Osteocyte (in vitro differentiated cells): ENCODE data around the gene EMILIN1. TPM values are rescaled to one million over a fixed set of nuclear protein-coding genes. Genes with fewer than 3 reads are reported as not detected.
A peak's percentile ranks its signal among the peaks of the same experiment; 100 is the strongest.

ENCODE experiments used
- DNase-seq: peaks from one replicate; pipeline ENCODE4 v3.0.0; 2021; ENCODE audit warnings: mixed read lengths; ENCODE audit not compliant: unreplicated experiment; ENCODE audit errors: extremely low spot score
- H3K27ac Mint-ChIP-seq: one replicate; pipeline ENCODE4 v1.8.0; 2021; ENCODE audit warnings: mild to moderate bottlenecking, mixed read lengths; ENCODE audit not compliant: unreplicated experiment
- H3K27me3 Mint-ChIP-seq: one replicate; pipeline ENCODE4 v1.8.0; 2021; ENCODE audit warnings: mixed read lengths; ENCODE audit not compliant: unreplicated experiment
- H3K36me3 Mint-ChIP-seq: one replicate; pipeline ENCODE4 v1.8.0; 2021; ENCODE audit warnings: mixed read lengths; ENCODE audit not compliant: unreplicated experiment
- H3K4me1 Mint-ChIP-seq: one replicate; pipeline ENCODE4 v1.8.0; 2021; ENCODE audit warnings: mixed read lengths; ENCODE audit not compliant: unreplicated experiment
- H3K4me3 Mint-ChIP-seq: one replicate; pipeline ENCODE4 v1.8.0; 2021; ENCODE audit warnings: mild to moderate bottlenecking, moderate library complexity, mixed read lengths; ENCODE audit not compliant: unreplicated experiment
- H3K9me3 Mint-ChIP-seq: one replicate; pipeline ENCODE4 v1.8.0; 2021; ENCODE audit warnings: mixed read lengths; ENCODE audit not compliant: unreplicated experiment
- CTCF ChIP-seq: fragments of 200-600 bp; sonication (generic); IDR thresholded peaks from 2 replicates; pipeline ENCODE4 v1.5.0; 2021; ENCODE audit warnings: antibody characterized with exemption, mild to moderate bottlenecking, moderate library complexity
- total RNA-seq: library from RNA; stranded (reverse); gene quantifications from 2 replicates; pipeline ENCODE4 v1.2.1, GENCODE V29; 2021

Gene EMILIN1
- total RNA-seq, 1 donor from 2014 or later, result 206 TPM

GRCh38 chr2:27070653-27071276 is 7.7 kb upstream of the EMILIN1 start:
- DNase-seq, result no peak
- no peaks in the 10 kb centered on the region for H3K27me3 Mint-ChIP-seq
- H3K4me3 Mint-ChIP-seq, result peak overlapping the region; percentile 89
- no peak for TF ChIP-seq CTCF
- H3K36me3 Mint-ChIP-seq, result peaks cover 19% of the 10 kb centered on the region
- peak overlapping the region; percentile 91 for H3K27ac Mint-ChIP-seq
- no peaks in the 10 kb centered on the region for H3K9me3 Mint-ChIP-seq
- H3K4me1 Mint-ChIP-seq, result peaks cover 58% of the 10 kb centered on the region

- H3K4me1 Mint-ChIP-seq, result peaks cover 64% of the 10 kb centered on the region
- TF ChIP-seq CTCF, result peak; percentile 13
- no peaks in the 10 kb centered on the region for H3K27me3 Mint-ChIP-seq
- H3K9me3 Mint-ChIP-seq, result no peaks in the 10 kb centered on the region
- peaks cover 14% of the 10 kb centered on the region for H3K36me3 Mint-ChIP-seq
- DNase-seq, result peak; percentile 97
- peak within 1 kb of the TSS; percentile 89 for H3K4me3 Mint-ChIP-seq
- H3K27ac Mint-ChIP-seq, result peak within 1 kb of the TSS; percentile 99
These were observed 7.0 kb upstream of the EMILIN1 start, which contains the start of gene OST4 for GRCh38 chr2:27071277-27071989. Gene OST4, minus strand, starts transcription at chr2:27071654.

GRCh38 chr2:27071990-27072830 is 6.2 kb upstream of the EMILIN1 start:
- Mint-ChIP-seq H3K27me3 (no peaks in the 10 kb centered on the region), H3K9me3 (no peaks in the 10 kb centered on the region), H3K4me3 (peak overlapping the region; percentile 77), H3K4me1 (peaks cover 69% of the 10 kb centered on the region), H3K36me3 (peaks cover 14% of the 10 kb centered on the region), H3K27ac (peak overlapping the region; percentile 99)
- no peak for TF ChIP-seq CTCF
- DNase-seq, result no peak

GRCh38 chr2:27072920-27073319 is 5.5 kb upstream of the EMILIN1 start:
- H3K9me3 Mint-ChIP-seq, result no peaks in the 10 kb centered on the region
- peaks cover 76% of the 10 kb centered on the region for H3K4me1 Mint-ChIP-seq
- H3K27ac Mint-ChIP-seq, result peak overlapping the region; percentile 99
- peaks cover 14% of the 10 kb centered on the region for H3K36me3 Mint-ChIP-seq
- DNase-seq, result no peak
- TF ChIP-seq CTCF, result no peak
- no peaks in the 10 kb centered on the region for H3K27me3 Mint-ChIP-seq
- peak overlapping the region; percentile 77 for H3K4me3 Mint-ChIP-seq
